Measurements from ENCODE around the gene AVL9.

Gene AVL9

GRCh38 chr7:32561613-32562012 is 66.3 kb downstream of the AVL9 start:
- TF ChIP-seq CTCF (IDR thresholded peaks at IDR 0.05; ENCODE audit: low read depth, low read length, missing control alignments): no peak
- H3K4me3 ChIP-seq (replicated peaks; ENCODE audit: low read depth, low read length): no peak overlapping the region
- DNase-seq (ENCODE audit: extremely low read depth, low read depth): no peak

- H3K4me3 ChIP-seq (replicated peaks; ENCODE audit: low read depth, low read length): no peak overlapping the region
- no peak for TF ChIP-seq CTCF (IDR thresholded peaks at IDR 0.05; ENCODE audit: low read depth, low read length, missing control alignments)
- DNase-seq (ENCODE audit: extremely low read depth, low read depth): no peak
These were observed 69.3 kb downstream of the AVL9 start for GRCh38 chr7:32564542-32564941.

GRCh38 chr7:32569388-32570289 is 74.3 kb downstream of the AVL9 start:
- no peak for TF ChIP-seq CTCF (IDR thresholded peaks at IDR 0.05; ENCODE audit: low read depth, low read length, missing control alignments)
- no peak overlapping the region for H3K4me3 ChIP-seq (replicated peaks; ENCODE audit: low read depth, low read length)
- DNase-seq (ENCODE audit: extremely low read depth, low read depth): no peak

GRCh38 chr7:32573110-32573687 is 77.9 kb downstream of the AVL9 start:
- DNase-seq (ENCODE audit: extremely low read depth, low read depth): no peak
- TF ChIP-seq CTCF (IDR thresholded peaks at IDR 0.05; ENCODE audit: low read depth, low read length, missing control alignments): no peak
- H3K4me3 ChIP-seq (replicated peaks; ENCODE audit: low read depth, low read length): no peak overlapping the region

GRCh38 chr7:32574626-32575025 is 79.3 kb downstream of the AVL9 start:
- DNase-seq (ENCODE audit: extremely low read depth, low read depth): no peak
- no peak for TF ChIP-seq CTCF (IDR thresholded peaks at IDR 0.05; ENCODE audit: low read depth, low read length, missing control alignments)
- no peak overlapping the region for H3K4me3 ChIP-seq (replicated peaks; ENCODE audit: low read depth, low read length)

GRCh38 chr7:32577421-32577820 is 82.1 kb downstream of the AVL9 start:
- TF ChIP-seq CTCF (IDR thresholded peaks at IDR 0.05; ENCODE audit: low read depth, low read length, missing control alignments): no peak
- no peak for DNase-seq (ENCODE audit: extremely low read depth, low read depth)
- H3K4me3 ChIP-seq (replicated peaks; ENCODE audit: low read depth, low read length): no peak overlapping the region
